Stimulated activated CD4-positive, alpha-beta T cell treated with anti-CD3 and anti-CD28 coated beads, Interleukin-1b, Interleukin-23, amount 100 ng/mL, for 24 hours (primary cell): ENCODE measurements around the gene PRICKLE2.

Experiments
- DNase-seq, 4 experiments: peaks; one replicate each; pipeline ENCODE4 v3.0.0-alpha.2; 2020; ENCODE audit warnings: low read depth in 4 of 4, low spot score in 1 of 4

Gene PRICKLE2

GRCh38 chr3:64134882-64135281, 90.4 kb downstream of the PRICKLE2 start:
- DNase-seq = no peak

- DNase-seq = no peak
These were observed 91.3 kb downstream of the PRICKLE2 start for GRCh38 chr3:64133987-64134386.

GRCh38 chr3:64133272-64133671, 92.0 kb downstream of the PRICKLE2 start:
- no peak for DNase-seq

- no peak for DNase-seq
These were observed 93.4 kb downstream of the PRICKLE2 start for GRCh38 chr3:64131725-64132469.

- no peak for DNase-seq
These were observed 94.8 kb downstream of the PRICKLE2 start for GRCh38 chr3:64130436-64130835.

- DNase-seq = no peak
These were observed 95.7 kb downstream of the PRICKLE2 start for GRCh38 chr3:64129581-64129980.

GRCh38 chr3:64129106-64129505, 96.2 kb downstream of the PRICKLE2 start:
- DNase-seq = no peak

- no peak for DNase-seq
These were observed 99.7 kb downstream of the PRICKLE2 start for GRCh38 chr3:64125561-64125960.

- DNase-seq = no peak
These were observed 101.3 kb downstream of the PRICKLE2 start for GRCh38 chr3:64123931-64124330.

GRCh38 chr3:64122476-64122875, 102.8 kb downstream of the PRICKLE2 start:
- DNase-seq = no peak

GRCh38 chr3:64121750-64122311, 103.4 kb downstream of the PRICKLE2 start:
- no peak for DNase-seq

GRCh38 chr3:64120876-64121275, 104.4 kb downstream of the PRICKLE2 start:
- no peak for DNase-seq

GRCh38 chr3:64117483-64117882, 107.8 kb downstream of the PRICKLE2 start:
- DNase-seq = no peak

- no peak for DNase-seq
These were observed 110.6 kb downstream of the PRICKLE2 start for GRCh38 chr3:64114651-64115050.

- no peak for DNase-seq
These were observed 113.4 kb downstream of the PRICKLE2 start for GRCh38 chr3:64111872-64112271.

GRCh38 chr3:64111083-64111482, 114.2 kb downstream of the PRICKLE2 start:
- no peak for DNase-seq

GRCh38 chr3:64110071-64110470, 115.2 kb downstream of the PRICKLE2 start:
- no peak for DNase-seq

- no peak for DNase-seq
These were observed 115.8 kb downstream of the PRICKLE2 start for GRCh38 chr3:64109438-64109837.

- DNase-seq = no peak
These were observed 116.4 kb downstream of the PRICKLE2 start for GRCh38 chr3:64108784-64109317.

GRCh38 chr3:64108231-64108630, 117.0 kb downstream of the PRICKLE2 start:
- no peak for DNase-seq

GRCh38 chr3:64107190-64107589, 118.1 kb downstream of the PRICKLE2 start:
- no peak for DNase-seq

GRCh38 chr3:64105816-64106215, 119.5 kb downstream of the PRICKLE2 start:
- DNase-seq = no peak

GRCh38 chr3:64104691-64105111, 120.6 kb downstream of the PRICKLE2 start:
- no peak for DNase-seq
